Fibroblast of lung (primary cell): Measurements from ENCODE around the gene RAG2.

ENCODE experiments used
- EZH2 ChIP-seq: IDR thresholded peaks from 2 replicates; pipeline ENCODE4 v1.5.1; 2012; ENCODE audit warnings: low read length, control low read depth, mild to moderate bottlenecking; ENCODE audit errors: missing control alignments
- TF ChIP-seq, protein P1 (sequence below), 2 donors: IDR thresholded peaks in 1 of 2; conservative IDR thresholded peaks in 1 of 2; 1 replicate in 1 of 2; 2 replicates in 1 of 2; pipeline ENCODE4 v1.5.1; 2011 to 2012; ENCODE audit warnings: low read length in 2 of 2, control low read depth in 1 of 2, inconsistent platforms in 1 of 2, low read depth in 1 of 2, mild to moderate bottlenecking in 1 of 2

DNA sequence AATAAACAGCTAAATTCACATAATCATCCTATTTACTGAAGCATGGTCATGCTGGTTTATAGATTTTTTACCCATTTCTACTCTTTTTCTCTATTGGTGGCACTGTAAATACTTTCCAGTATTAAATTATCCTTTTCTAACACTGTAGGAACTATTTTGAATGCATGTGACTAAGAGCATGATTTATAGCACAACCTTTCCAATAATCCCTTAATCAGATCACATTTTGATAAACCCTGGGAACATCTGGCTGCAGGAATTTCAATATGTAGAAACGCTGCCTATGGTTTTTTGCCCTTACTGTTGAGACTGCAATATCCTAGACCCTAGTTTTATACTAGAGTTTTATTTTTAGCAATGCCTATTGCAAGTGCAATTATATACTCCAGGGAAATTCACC is 19.6 kb downstream of the RAG2 start:
- TF ChIP-seq, protein P1, sequence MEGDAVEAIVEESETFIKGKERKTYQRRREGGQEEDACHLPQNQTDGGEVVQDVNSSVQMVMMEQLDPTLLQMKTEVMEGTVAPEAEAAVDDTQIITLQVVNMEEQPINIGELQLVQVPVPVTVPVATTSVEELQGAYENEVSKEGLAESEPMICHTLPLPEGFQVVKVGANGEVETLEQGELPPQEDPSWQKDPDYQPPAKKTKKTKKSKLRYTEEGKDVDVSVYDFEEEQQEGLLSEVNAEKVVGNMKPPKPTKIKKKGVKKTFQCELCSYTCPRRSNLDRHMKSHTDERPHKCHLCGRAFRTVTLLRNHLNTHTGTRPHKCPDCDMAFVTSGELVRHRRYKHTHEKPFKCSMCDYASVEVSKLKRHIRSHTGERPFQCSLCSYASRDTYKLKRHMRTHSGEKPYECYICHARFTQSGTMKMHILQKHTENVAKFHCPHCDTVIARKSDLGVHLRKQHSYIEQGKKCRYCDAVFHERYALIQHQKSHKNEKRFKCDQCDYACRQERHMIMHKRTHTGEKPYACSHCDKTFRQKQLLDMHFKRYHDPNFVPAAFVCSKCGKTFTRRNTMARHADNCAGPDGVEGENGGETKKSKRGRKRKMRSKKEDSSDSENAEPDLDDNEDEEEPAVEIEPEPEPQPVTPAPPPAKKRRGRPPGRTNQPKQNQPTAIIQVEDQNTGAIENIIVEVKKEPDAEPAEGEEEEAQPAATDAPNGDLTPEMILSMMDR (conservative IDR thresholded peaks at IDR 0.05 in 1 of 2, IDR thresholded peaks at IDR 0.05 in 1 of 2; ENCODE audit: low read depth in 1 of 2, low read length in 2 of 2) = no peak
- no peak for TF ChIP-seq EZH2
